Activated T-helper 1 cell treated with anti-CD3 and anti-CD28 coated beads, Interleukin-12 subunit alpha, Interleukin-12 subunit beta, Interleukin-2, Interleukin-4 antibody, amounts not matched to agents 30 ng/mL and 10 ng/mL and 1 ng/mL, durations not matched to agents 14 hours and 24 hours and 36 hours (primary cell): Measurements from ENCODE around the gene GATAD1. TPM values are rescaled to one million over a fixed set of nuclear protein-coding genes. Genes with fewer than 3 reads are reported as not detected.
"Not testable (repeated sequence)": the region's sequence is repeated elsewhere in the genome, so short reads cannot be mapped to it uniquely, and the experiment has no call there.

ENCODE experiments used
- DNase-seq: peaks from one replicate; pipeline ENCODE4 v3.0.0; 2021; ENCODE audit warnings: low spot score
- H3K27ac Mint-ChIP-seq: one replicate; pipeline ENCODE4 v1.8.0; 2021; ENCODE audit warnings: mild to moderate bottlenecking, mixed read lengths
- H3K27me3 Mint-ChIP-seq: one replicate; pipeline ENCODE4 v1.8.0; 2022; ENCODE audit warnings: mild to moderate bottlenecking, moderate library complexity, mixed read lengths; ENCODE audit not compliant: insufficient read depth
- H3K36me3 Mint-ChIP-seq: one replicate; pipeline ENCODE4 v1.8.0; 2021; ENCODE audit warnings: low read depth, mixed read lengths
- H3K4me1 Mint-ChIP-seq: one replicate; pipeline ENCODE4 v1.8.0; 2021; ENCODE audit warnings: low read depth, mixed read lengths
- H3K4me3 Mint-ChIP-seq: one replicate; pipeline ENCODE4 v1.8.0; 2021; ENCODE audit warnings: mild to moderate bottlenecking, moderate library complexity, mixed read lengths
- H3K9me3 Mint-ChIP-seq: one replicate; pipeline ENCODE4 v1.8.0; 2021; ENCODE audit warnings: mixed read lengths
- intact Hi-C: fragments of 100-400 bp; cut with micrococcal nuclease; formaldehyde crosslinking; loops from one replicate; pipeline ENCODE4 v1.15.1; 2024
- total RNA-seq: library from RNA; stranded (reverse); gene quantifications from 2 replicates; pipeline ENCODE4 v1.2.3, GENCODE V29; 2022

Gene GATAD1, protein sequence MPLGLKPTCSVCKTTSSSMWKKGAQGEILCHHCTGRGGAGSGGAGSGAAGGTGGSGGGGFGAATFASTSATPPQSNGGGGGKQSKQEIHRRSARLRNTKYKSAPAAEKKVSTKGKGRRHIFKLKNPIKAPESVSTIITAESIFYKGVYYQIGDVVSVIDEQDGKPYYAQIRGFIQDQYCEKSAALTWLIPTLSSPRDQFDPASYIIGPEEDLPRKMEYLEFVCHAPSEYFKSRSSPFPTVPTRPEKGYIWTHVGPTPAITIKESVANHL
- 18.4 and 18.8 TPM in 2 replicates for total RNA-seq

- intact Hi-C loops, result loop anchor here (1.0 to 10.0 kb wide), 15 partner anchors 14 to 1363 kb away; partner anchors contain the start of genes AKAP9, ANKIB1, CYP51A1 and FZD1
- H3K27ac Mint-ChIP-seq, result peak within 1 kb of the TSS; percentile 92
- peak within 1 kb of the TSS; percentile 89 for H3K4me3 Mint-ChIP-seq
- H3K36me3 Mint-ChIP-seq, result peaks cover 13% of the 10 kb centered on the region
- H3K4me1 Mint-ChIP-seq, result peaks cover 15% of the 10 kb centered on the region
- H3K27me3 Mint-ChIP-seq, result no peaks in the 10 kb centered on the region
- H3K9me3 Mint-ChIP-seq, result no peaks in the 10 kb centered on the region
- peak; percentile 79 for DNase-seq
Measured at GRCh38 chr7:92447345-92448204, at the start of gene GATAD1. GATAD1 (plus strand) TSS chr7:92447482; CDS start chr7:92447730, 248 bp downstream.

DNA sequence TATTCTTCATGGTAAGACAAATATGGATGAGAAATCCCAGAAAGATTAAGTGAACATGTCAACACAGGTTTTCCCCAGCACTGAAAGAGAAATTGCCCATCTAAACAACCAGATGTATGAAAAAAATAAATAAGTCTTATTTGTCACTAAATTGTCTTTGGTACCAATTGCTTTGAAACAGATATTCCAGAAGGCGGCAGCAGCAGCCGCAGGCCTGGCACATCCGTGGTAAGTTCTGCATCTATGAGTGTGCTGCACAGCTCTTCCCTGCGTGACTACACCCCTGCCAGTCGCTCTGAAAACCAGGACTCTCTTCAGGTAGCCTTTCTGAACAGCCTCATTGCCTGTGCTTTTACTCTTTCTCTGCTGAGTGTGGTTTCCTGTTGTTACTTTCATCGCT is 49.7 kb upstream of the GATAD1 start:
- Mint-ChIP-seq H3K9me3 (no peaks in the 10 kb centered on the region), H3K4me3 (no peak overlapping the region), H3K27ac (no peak overlapping the region), H3K4me1 (no peaks in the 10 kb centered on the region), H3K27me3 (no peaks in the 10 kb centered on the region), H3K36me3 (peaks cover 15% of the 10 kb centered on the region)
- intact Hi-C loops, result no loop called here
- no peak for DNase-seq

DNA sequence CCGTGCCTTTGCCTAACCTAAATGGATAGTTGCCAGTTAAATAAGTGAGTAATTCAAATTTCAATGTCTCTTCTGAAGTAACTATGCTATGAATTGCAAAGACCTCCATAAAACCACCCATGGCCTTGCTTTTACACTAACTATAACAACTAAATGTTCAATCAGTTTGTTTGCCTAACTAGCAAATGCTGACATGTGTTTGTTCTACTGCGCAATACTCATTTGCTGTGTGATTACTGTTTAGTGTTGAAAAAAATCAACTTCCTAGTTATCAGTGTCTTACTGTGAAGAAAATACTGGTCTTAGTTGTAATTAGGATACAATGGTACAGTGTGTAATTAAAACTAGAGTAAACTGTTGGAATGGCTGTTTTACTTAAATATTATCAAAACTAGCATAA is 47.3 kb upstream of the GATAD1 start:
- H3K36me3 Mint-ChIP-seq, result peaks cover 18% of the 10 kb centered on the region
- intact Hi-C loops, result loop anchor here (5.0 kb wide), 1 partner anchor 153 kb away; the partner anchor contains the start of genes ANKIB1 and KRIT1
- no peak overlapping the region for H3K27ac Mint-ChIP-seq
- H3K4me1 Mint-ChIP-seq, result peaks cover 14% of the 10 kb centered on the region
- no peaks in the 10 kb centered on the region for H3K9me3 Mint-ChIP-seq
- DNase-seq, result no peak
- no peaks in the 10 kb centered on the region for H3K27me3 Mint-ChIP-seq
- H3K4me3 Mint-ChIP-seq, result no peak overlapping the region

DNA sequence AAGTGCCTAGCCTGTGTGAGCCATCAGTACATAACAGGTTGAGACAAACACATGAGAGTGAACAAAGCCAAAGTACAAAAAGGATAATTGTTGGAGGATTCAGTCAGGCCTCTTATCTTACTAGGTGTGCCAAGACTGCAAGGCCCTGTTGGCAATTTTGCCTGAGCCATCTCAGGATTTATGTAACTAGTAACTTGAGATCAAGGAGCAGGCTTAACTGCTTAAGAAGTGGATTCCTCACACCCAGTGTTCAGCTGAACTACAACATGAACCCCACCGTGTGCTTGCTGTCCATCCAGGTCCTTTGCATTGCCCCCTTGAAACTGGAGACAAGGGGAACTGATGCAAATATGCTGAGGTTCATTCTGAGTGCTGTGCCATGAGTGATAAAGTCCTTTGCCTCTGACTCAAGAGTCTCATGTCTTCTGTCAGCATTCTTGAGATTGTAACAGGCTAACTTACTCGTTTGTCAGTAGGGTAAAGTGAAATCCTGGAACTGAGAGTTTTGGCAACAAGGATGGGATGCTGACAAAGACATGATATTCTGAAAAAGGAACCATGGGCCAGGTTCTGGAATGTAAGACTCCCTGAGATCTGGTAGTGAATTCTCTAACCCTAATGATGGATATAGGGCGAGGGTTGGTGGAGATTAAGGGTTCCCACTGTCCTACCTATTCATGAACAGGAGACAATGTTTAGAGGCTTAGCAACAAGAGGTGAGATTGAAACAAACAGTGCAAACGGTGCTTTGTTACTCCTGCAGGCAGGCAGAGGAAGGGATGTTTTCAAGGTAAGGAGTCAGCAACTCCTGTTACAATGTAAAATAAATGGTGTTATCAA is 44.1 kb upstream of the GATAD1 start:
- Mint-ChIP-seq H3K27me3 (no peaks in the 10 kb centered on the region), H3K27ac (peak overlapping the region; percentile 9), H3K36me3 (peaks cover 15% of the 10 kb centered on the region), H3K9me3 (no peaks in the 10 kb centered on the region), H3K4me3 (no peak overlapping the region), H3K4me1 (peaks cover 19% of the 10 kb centered on the region)
- intact Hi-C loops, result loop anchor here (5.0 kb wide), 1 partner anchor 156 kb away; the partner anchor contains the start of genes ANKIB1 and KRIT1
- DNase-seq, result no peak

DNA sequence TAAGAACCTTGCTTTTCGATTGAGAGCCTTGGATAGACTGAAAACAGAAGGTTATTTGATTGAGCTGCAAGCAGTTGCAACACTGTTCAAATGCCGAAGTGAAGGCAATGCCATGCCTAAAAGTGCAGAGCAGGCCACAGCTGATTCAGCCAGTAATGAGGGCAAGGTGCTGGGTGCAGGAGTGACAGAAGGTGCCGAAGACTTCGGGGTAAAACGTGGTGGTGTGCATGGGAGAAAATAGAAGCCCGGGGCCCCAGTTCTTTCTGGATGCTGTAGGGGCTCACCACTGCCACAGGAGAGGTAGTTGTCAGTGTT is 43.6 kb upstream of the GATAD1 start:
- Mint-ChIP-seq H3K36me3 (peaks cover 9% of the 10 kb centered on the region), H3K27me3 (no peaks in the 10 kb centered on the region), H3K9me3 (no peaks in the 10 kb centered on the region), H3K4me1 (peaks cover 19% of the 10 kb centered on the region), H3K4me3 (no peak overlapping the region), H3K27ac (peak overlapping the region; percentile 14)
- intact Hi-C loops, result loop anchor here (5.0 kb wide), 1 partner anchor 156 kb away; the partner anchor contains the start of genes ANKIB1 and KRIT1
- DNase-seq, result no peak

- peaks cover 8% of the 10 kb centered on the region for H3K36me3 Mint-ChIP-seq
- no peaks in the 10 kb centered on the region for H3K27me3 Mint-ChIP-seq
- no peak overlapping the region for H3K4me3 Mint-ChIP-seq
- intact Hi-C loops, result loop anchor here (5.0 kb wide), 1 partner anchor 157 kb away; the partner anchor contains the start of genes ANKIB1 and KRIT1
- DNase-seq, result no peak
- peaks cover 19% of the 10 kb centered on the region for H3K4me1 Mint-ChIP-seq
- no peak overlapping the region for H3K27ac Mint-ChIP-seq
- H3K9me3 Mint-ChIP-seq, result peaks cover under 1% of the 10 kb centered on the region
Measured at GRCh38 chr7:92404170-92404614, 43.1 kb upstream of the GATAD1 start.

DNA sequence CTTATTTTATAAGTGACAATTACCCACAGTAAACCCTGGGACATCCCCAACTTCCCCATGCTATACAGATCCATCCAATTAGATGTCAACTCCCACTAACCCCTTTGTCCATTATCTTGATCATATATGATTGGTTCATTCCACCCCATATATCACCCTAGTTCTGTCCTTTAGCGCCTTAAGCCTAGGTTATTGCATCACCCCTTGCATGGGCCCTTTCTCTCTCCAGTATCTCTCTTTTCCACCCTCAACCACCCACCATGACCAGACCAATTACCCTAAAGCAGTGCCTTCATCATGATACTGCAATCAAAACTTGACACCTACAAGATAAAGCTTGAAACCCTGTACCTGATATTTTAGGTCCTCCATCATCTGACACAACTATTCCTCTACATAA is 37.9 kb upstream of the GATAD1 start:
- no peak for DNase-seq
- intact Hi-C loops, result no loop called here
- peaks cover 7% of the 10 kb centered on the region for H3K4me1 Mint-ChIP-seq
- H3K27me3 Mint-ChIP-seq, result peaks cover 7% of the 10 kb centered on the region
- peaks cover 6% of the 10 kb centered on the region for H3K9me3 Mint-ChIP-seq
- H3K27ac Mint-ChIP-seq, result no peak overlapping the region
- H3K4me3 Mint-ChIP-seq, result no peak overlapping the region
- no peaks in the 10 kb centered on the region for H3K36me3 Mint-ChIP-seq

GRCh38 chr7:92410162-92410561 is 37.1 kb upstream of the GATAD1 start:
- DNase-seq, H3K4me3 Mint-ChIP-seq, H3K27me3 Mint-ChIP-seq, H3K9me3 Mint-ChIP-seq, H3K36me3 Mint-ChIP-seq, H3K4me1 Mint-ChIP-seq, intact Hi-C loops, H3K27ac Mint-ChIP-seq: not testable (repeated sequence)

- intact Hi-C loops, result no loop called here
- Mint-ChIP-seq H3K27ac (no peak overlapping the region), H3K4me3 (no peak overlapping the region), H3K27me3 (peaks cover 10% of the 10 kb centered on the region), H3K4me1 (no peaks in the 10 kb centered on the region), H3K36me3 (no peaks in the 10 kb centered on the region), H3K9me3 (peaks cover 6% of the 10 kb centered on the region)
- DNase-seq, result no peak
Measured at GRCh38 chr7:92412745-92413144, 34.5 kb upstream of the GATAD1 start.

GRCh38 chr7:92413550-92413949 is 33.7 kb upstream of the GATAD1 start:
- H3K4me1 Mint-ChIP-seq, result no peaks in the 10 kb centered on the region
- no peak overlapping the region for H3K4me3 Mint-ChIP-seq
- H3K27ac Mint-ChIP-seq, result no peak overlapping the region
- no peaks in the 10 kb centered on the region for H3K36me3 Mint-ChIP-seq
- H3K9me3 Mint-ChIP-seq, result peaks cover 6% of the 10 kb centered on the region
- intact Hi-C loops, result no loop called here
- H3K27me3 Mint-ChIP-seq, result peaks cover 10% of the 10 kb centered on the region
- DNase-seq, result no peak

DNA sequence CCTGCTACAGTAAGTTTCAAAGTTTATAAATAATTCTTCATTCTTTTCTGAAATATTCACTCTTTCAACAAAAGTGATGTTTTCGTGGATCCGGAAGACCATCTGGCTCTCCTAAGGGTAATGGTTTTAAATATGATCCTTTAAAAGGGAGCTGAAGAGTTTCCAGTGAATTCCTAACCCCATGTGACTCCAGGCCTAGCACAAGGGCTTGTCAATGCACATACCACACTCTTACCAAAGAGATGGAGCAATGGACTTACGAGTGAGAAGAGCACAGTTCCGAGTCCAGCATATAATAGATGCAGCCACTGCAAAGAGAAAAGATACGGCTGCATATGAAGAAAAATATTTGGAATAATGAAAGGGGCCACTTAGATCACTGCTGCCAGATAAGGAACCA is 32.1 kb upstream of the GATAD1 start:
- no peak overlapping the region for H3K27ac Mint-ChIP-seq
- H3K4me1 Mint-ChIP-seq, result no peaks in the 10 kb centered on the region
- no peaks in the 10 kb centered on the region for H3K36me3 Mint-ChIP-seq
- no peak overlapping the region for H3K4me3 Mint-ChIP-seq
- no peaks in the 10 kb centered on the region for H3K9me3 Mint-ChIP-seq
- DNase-seq, result no peak
- peaks cover 10% of the 10 kb centered on the region for H3K27me3 Mint-ChIP-seq
- intact Hi-C loops, result no loop called here

DNA sequence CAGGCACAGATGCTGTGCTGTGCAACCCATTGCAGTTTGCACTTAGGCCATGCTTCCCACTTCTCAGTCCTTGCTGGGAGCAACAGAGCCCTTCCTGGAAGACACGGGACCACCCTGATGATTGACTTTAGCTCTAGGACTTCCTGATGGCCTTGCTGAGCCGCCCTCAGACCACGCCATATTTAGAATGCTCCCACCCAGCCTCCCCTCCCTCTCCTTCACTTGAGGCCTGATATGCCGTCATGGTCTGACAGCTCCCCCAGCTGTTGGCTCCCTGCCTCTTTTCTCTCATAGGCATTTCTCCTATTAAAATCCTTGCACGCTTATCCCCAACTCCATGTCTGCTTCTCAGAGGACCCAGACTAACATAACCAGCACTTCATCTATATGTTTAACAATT is 29.4 kb upstream of the GATAD1 start:
- peaks cover 7% of the 10 kb centered on the region for H3K27me3 Mint-ChIP-seq
- H3K9me3 Mint-ChIP-seq, result no peaks in the 10 kb centered on the region
- no peaks in the 10 kb centered on the region for H3K36me3 Mint-ChIP-seq
- no peaks in the 10 kb centered on the region for H3K4me1 Mint-ChIP-seq
- intact Hi-C loops, result no loop called here
- H3K4me3 Mint-ChIP-seq, result no peak overlapping the region
- H3K27ac Mint-ChIP-seq, result no peak overlapping the region
- no peak for DNase-seq
